Sigmoid colon (tissue), 4 donors: ENCODE results near the gene IVD.

ENCODE experiments used
- CTCF ChIP-seq, 4 experiments: fragments of 450-650 bp in 3 of 4; fragments of 200-600 bp in 1 of 4; IDR thresholded peaks; one replicate each; pipeline ENCODE4 v1.5.1; 2016 to 2019; ENCODE audit warnings: antibody characterized with exemption in 4 of 4, mild to moderate bottlenecking in 3 of 4, moderate library complexity in 2 of 4
- EP300 ChIP-seq, 4 donors: sonication (generic); formaldehyde crosslinking; IDR thresholded peaks; one replicate each; pipeline ENCODE4 v1.6.1; 2017; ENCODE audit warnings: antibody characterized with exemption in 4 of 4
- POLR2A ChIP-seq, 2 donors: fragments of 450-650 bp; IDR thresholded peaks; one replicate each; pipeline ENCODE4 v1.6.1; 2016; ENCODE audit warnings: antibody characterized with exemption in 2 of 2, mild to moderate bottlenecking in 2 of 2, moderate library complexity in 2 of 2
- POLR2AphosphoS5 ChIP-seq, 4 donors: sonication (generic); formaldehyde crosslinking; IDR thresholded peaks; one replicate each; pipeline ENCODE4 v1.6.1; 2017; ENCODE audit warnings: antibody characterized with exemption in 4 of 4

DNA sequence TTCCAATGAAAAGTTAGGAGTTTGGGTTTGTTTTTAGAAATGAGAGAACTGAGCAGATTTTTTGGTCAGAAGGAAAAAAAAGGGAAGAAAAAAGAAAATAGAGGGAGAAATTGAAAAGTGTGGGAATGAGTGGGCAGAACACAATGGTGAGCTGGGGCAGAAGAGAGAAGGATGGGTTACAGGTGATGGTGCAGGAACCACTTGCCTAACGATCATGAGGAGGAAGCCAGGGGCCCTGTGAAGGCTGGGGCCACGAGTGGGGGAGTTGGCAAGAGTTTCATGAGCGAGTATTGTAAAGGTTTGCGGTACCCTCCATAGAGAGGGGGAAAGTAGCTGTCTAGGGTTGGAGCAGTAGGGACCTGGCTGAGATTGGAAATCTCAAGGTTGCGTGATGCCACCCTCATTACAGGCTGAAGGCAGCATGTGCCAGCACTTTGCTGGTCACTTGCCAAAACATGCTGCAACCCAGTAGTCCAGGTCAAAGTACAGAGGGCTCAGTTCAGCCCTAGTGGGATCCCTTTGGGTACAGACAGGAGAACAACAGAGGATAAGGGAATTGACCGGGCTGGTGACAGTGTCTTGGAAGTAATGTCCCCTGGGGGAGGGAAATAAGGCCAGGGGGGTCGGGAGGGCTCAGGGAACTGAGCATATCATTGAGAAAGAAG lies 6.6 kb downstream of the IVD start:
- TF ChIP-seq CTCF (IDR thresholded peaks at IDR 0.05) (no peak), POLR2A (IDR thresholded peaks at IDR 0.05) (no peak), POLR2AphosphoS5 (IDR thresholded peaks at IDR 0.05) (no peak), EP300 (IDR thresholded peaks at IDR 0.05) (no peak)
